GM12878 (cell line): ENCODE measurements around the gene NTN3. TPM values are rescaled to one million over a fixed set of nuclear protein-coding genes. Genes with fewer than 3 reads are reported as not detected.

Source experiments
- ATAC-seq: fragments of 200-7000 bp; cut with Tn5 transposase; 3 replicates; pipeline ENCODE4 v1.9.1; 2020; ENCODE audit warnings: mild to moderate bottlenecking, moderate library complexity
- BruUV-seq: library from RNA; stranded (reverse); fragments of 400-500 nt; replicated peaks from 2 replicates; lab custom pipeline; 2021; lab: Mats Ljungman, UMichigan
- CTCF ChIA-PET: fragments of 300-600 bp; sonication (Branson Sonifier 250); formaldehyde crosslinking; extraction: SDS; loops from one replicate; lab custom pipeline; 2021; ENCODE audit warnings: inconsistent platforms; lab: Yijun Ruan, JAX
- POLR2A ChIA-PET: fragments of 350-600 bp; formaldehyde crosslinking; extraction: SDS; loops from one replicate; lab custom pipeline; 2021; ENCODE audit warnings: inconsistent platforms; lab: Charles Lee
- RAD21 ChIA-PET: fragments of 300-600 bp; sonication (Branson Sonifier 250); formaldehyde crosslinking; loops from one replicate; lab custom pipeline; 2023; ENCODE audit warnings: antibody characterized with exemption; ENCODE audit not compliant: unreplicated experiment; lab: Charles Lee
- SMC1A ChIA-PET: fragments of 300-600 bp; sonication (Branson Sonifier 250); formaldehyde crosslinking; loops from one replicate; lab custom pipeline; 2023; ENCODE audit not compliant: unreplicated experiment, uncharacterized antibody; lab: Charles Lee
- DNase-seq: peaks from one replicate; pipeline ENCODE4 v3.0.0-alpha.2; 2011; ENCODE audit warnings: low read depth, low spot score
- FAIRE-seq: peaks from 3 replicates; lab custom pipeline; 2011; peaks lifted over from hg19 to GRCh38; lab: Jason Lieb, UNC
- H2AFZ ChIP-seq: 2 replicates; pipeline ENCODE4 v1.6.0; 2011; ENCODE audit warnings: low read depth, low read length, control low read depth; ENCODE audit not compliant: control insufficient read depth
- H3K27ac ChIP-seq: 2 replicates; pipeline ENCODE4 v1.5.1; 2011; ENCODE audit warnings: control low read depth; ENCODE audit not compliant: control insufficient read depth, insufficient read depth
- H3K27me3 ChIP-seq, 2 experiments: replicated peaks in 1 of 2; 2 replicates each; pipeline versions ENCODE4 v1.6.0 to v1.6.1; 2011; ENCODE audit warnings: low read length in 1 of 2; ENCODE audit not compliant: control insufficient read depth in 2 of 2, insufficient read depth in 2 of 2
- H3K36me3 ChIP-seq, 2 experiments: 2 replicates each; pipeline ENCODE4 v1.5.1; 2011; ENCODE audit warnings: low read length in 1 of 2; ENCODE audit not compliant: control insufficient read depth in 2 of 2, insufficient read depth in 2 of 2
- H3K4me1 ChIP-seq: 2 replicates; pipeline ENCODE4 v1.6.1; 2011; ENCODE audit warnings: mild to moderate bottlenecking, low read length, moderate library complexity, mixed read lengths; ENCODE audit not compliant: control insufficient read depth, insufficient read depth
- H3K4me2 ChIP-seq: 2 replicates; pipeline ENCODE4 v1.6.0; 2011; ENCODE audit warnings: control low read depth; ENCODE audit not compliant: control insufficient read depth, insufficient read depth
- H3K4me3 ChIP-seq: fragments of 200-600 bp; sonication (generic); 2 replicates; pipeline ENCODE4 v1.5.1; 2016
- H3K79me2 ChIP-seq: 2 replicates; pipeline ENCODE4 v1.6.0; 2011; ENCODE audit warnings: low read length; ENCODE audit not compliant: control insufficient read depth, insufficient read depth
- H3K9ac ChIP-seq: 2 replicates; pipeline ENCODE4 v1.8.0; 2011; ENCODE audit warnings: low read length, control low read depth, mixed read lengths; ENCODE audit not compliant: control insufficient read depth, insufficient read depth
- H3K9me3 ChIP-seq: replicated peaks from 3 replicates; pipeline ENCODE4 v1.5.1; 2011; ENCODE audit warnings: mild to moderate bottlenecking, low read length; ENCODE audit not compliant: control insufficient read depth, insufficient read depth
- H4K20me1 ChIP-seq: 2 replicates; pipeline ENCODE4 v1.6.0; 2011; ENCODE audit not compliant: control insufficient read depth, insufficient read depth
- CREM ChIP-seq: IDR thresholded peaks from 2 replicates; pipeline ENCODE4 v1.6.1; 2014; ENCODE audit warnings: antibody characterized with exemption, low read depth
- CTCF ChIP-seq, 3 experiments: IDR thresholded peaks in 2 of 3; conservative IDR thresholded peaks in 1 of 3; 2 replicates each; pipeline ENCODE4 v1.5.1; 2011; ENCODE audit warnings: low read depth in 3 of 3, low read length in 3 of 3, mild to moderate bottlenecking in 3 of 3, control low read depth in 2 of 3, moderate library complexity in 2 of 3, inconsistent platforms in 1 of 3, mixed read lengths in 1 of 3; ENCODE audit not compliant: control insufficient read depth in 2 of 3, insufficient read depth in 1 of 3; ENCODE audit errors: extremely low read depth in 1 of 3
- EED ChIP-seq: sonication (generic); IDR thresholded peaks from 2 replicates; pipeline ENCODE4 v1.6.1; 2016; ENCODE audit warnings: antibody characterized with exemption, low read depth
- NR2C2 ChIP-seq: IDR thresholded peaks from 2 replicates; pipeline ENCODE4 v1.6.1; 2011; ENCODE audit warnings: borderline replicate concordance, low read depth; ENCODE audit not compliant: control insufficient read depth, insufficient read length
- SP1 ChIP-seq: IDR thresholded peaks from one replicate; pipeline ENCODE4 v1.6.1; 2011; ENCODE audit warnings: low read depth, low read length
- TCF7 ChIP-seq: IDR thresholded peaks from 2 replicates; pipeline ENCODE4 v1.6.1; 2014; ENCODE audit warnings: antibody characterized with exemption, borderline replicate concordance
- USF2 ChIP-seq: IDR thresholded peaks from 2 replicates; pipeline ENCODE4 v1.6.1; 2011; ENCODE audit warnings: low read depth, low read length, improper control_type of control experiment, borderline replicate concordance
- ZNF384 ChIP-seq: IDR thresholded peaks from 2 replicates; pipeline ENCODE4 v1.6.1; 2012; ENCODE audit warnings: low read depth, mild to moderate bottlenecking, low read length, improper control_type of control experiment, borderline replicate concordance
- WGBS: methylation state at CpG from one replicate; pipeline ENCODE4 v1.1.6; 2016; ENCODE audit warnings: low lambda C conversion rate; ENCODE audit not compliant: insufficient replicate concordance, insufficient coverage; ENCODE audit errors: missing lambda C conversion rate; 5-methylcytosine and 5-hydroxymethylcytosine counted together
- in situ Hi-C: fragments of 300-500 bp; cut with MboI; formaldehyde crosslinking; loops from 9 replicates; pipeline ENCODE4 v1.14.3; 2018; ENCODE audit warnings: mixed read lengths
- intact Hi-C: fragments of 100-400 bp; cut with micrococcal nuclease; formaldehyde crosslinking; loops from one replicate; pipeline ENCODE4 v1.14.2; 2022; ENCODE audit not compliant: unreplicated experiment
- polyA plus RNA-seq, 11 experiments: library from polyadenylated mRNA; depleted of rRNA in 4 of 11; unstranded in 6 of 11; stranded (reverse) in 5 of 11; fragments of >200 nt; fragmentation: Nextera tagmentation in 4 of 11; fragmentation: Illumina TruSeq in 1 of 11; extraction: Ambion mirVana in 4 of 11; extraction: Trizol in 1 of 11; gene quantifications; 1 replicate in 1 of 11; 2 replicates in 10 of 11; pipeline versions ENCODE4 v1.2.1 to v1.2.3, GENCODE V29; 2011 to 2016; ENCODE audit warnings: inconsistent platforms in 2 of 11, missing spikeins in 2 of 11, low read depth in 1 of 11
- total RNA-seq, 4 experiments: library from RNA; depleted of rRNA in 3 of 4; stranded (reverse); fragments of >200 nt in 3 of 4; fragmentation: Illumina TruSeq in 1 of 4; extraction: Trizol in 1 of 4; gene quantifications; 2 replicates each; pipeline versions ENCODE4 v1.2.1 to v1.2.3, GENCODE V29; 2013 to 2021

The NTN3 gene
- total and polyA plus RNA-seq, 10 of the 15 experiments (the other 5 are each of a cell fraction or from before 2014, with no cell fraction given) = 0.04 TPM; not detected in 9

DNA sequence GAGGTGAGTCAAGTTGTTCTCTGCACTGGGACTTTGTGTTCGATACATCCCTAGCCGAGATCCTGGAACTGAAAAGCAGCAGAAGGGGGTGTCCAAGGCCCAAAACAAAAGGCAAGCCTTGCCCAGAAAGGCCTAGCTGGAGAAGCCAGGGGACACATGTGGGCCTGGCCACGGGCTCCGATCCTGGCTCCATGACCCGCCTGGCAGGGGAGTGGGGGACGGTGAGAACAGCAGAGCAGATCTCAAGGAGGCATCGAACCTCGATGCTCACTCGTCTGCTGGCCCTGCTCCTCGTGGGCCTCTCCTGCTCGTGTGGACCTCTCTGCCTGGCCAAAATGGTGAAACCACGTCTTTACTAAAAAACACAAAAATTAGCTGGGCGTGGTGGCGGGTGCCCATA is 33.0 kb upstream of the NTN3 start:
- intact Hi-C loops = no loop called here
- Histone ChIP-seq H2AFZ (no peak overlapping the region), H4K20me1 (no peaks in the 10 kb centered on the region), H3K79me2 (no peaks in the 10 kb centered on the region), H3K36me3 (peaks cover 30 to 33% of the 10 kb centered on the region in 2 experiments), H3K27ac (no peak overlapping the region), H3K9me3 (no peaks in the 10 kb centered on the region), H3K4me3 (no peak overlapping the region), H3K9ac (no peak overlapping the region), H3K4me1 (peaks cover 12% of the 10 kb centered on the region), H3K4me2 (no peak overlapping the region), H3K27me3 (no peaks in the 10 kb centered on the region)
- RAD21 ChIA-PET = no interaction called here
- in situ Hi-C loops = no loop called here
- TF ChIP-seq CREM (no peak), CTCF (IDR thresholded peaks at IDR 0.05 in 2 of 3, conservative IDR thresholded peaks at IDR 0.05 in 1 of 3; ENCODE audit: control insufficient read depth in 2 of 3, extremely low read depth in 1 of 3, insufficient read depth in 1 of 3, low read depth in 3 of 3, low read length in 3 of 3) (no peak), EED (no peak), ZNF384 (no peak), SP1 (no peak), USF2 (no peak), NR2C2 (no peak), TCF7 (no peak)
- BruUV-seq = no TSS peak
- POLR2A ChIA-PET = interaction anchor here (0.7 kb wide), 1 partner anchor 32 kb away, joined by 4 read pairs; no protein-coding TSS in a partner anchor
- ATAC-seq (no peak), DNase-seq (no peak), FAIRE-seq (no peak)
- 93% methylated on average over 14 of the region's 14 CpGs for WGBS
- CTCF ChIA-PET = no interaction called here
- SMC1A ChIA-PET = no interaction called here
